K562 (cell line): Measurements from ENCODE around the gene SART3.

Experiments used
- CTCF ChIP-seq, 3 experiments: IDR thresholded peaks in 2 of 3; conservative IDR thresholded peaks in 1 of 3; 2 replicates each; pipeline ENCODE4 v1.5.1; 2011 to 2012; ENCODE audit warnings: low read length in 3 of 3, mild to moderate bottlenecking in 3 of 3, control low read depth in 2 of 3, improper control_type of control experiment in 1 of 3, inconsistent platforms in 1 of 3, low read depth in 1 of 3, mixed read lengths in 1 of 3, moderate library complexity in 1 of 3; ENCODE audit not compliant: insufficient read depth in 2 of 3
- FOXA1 ChIP-seq: fragments of 450-650 bp; IDR thresholded peaks from 2 replicates; pipeline ENCODE4 v1.6.1; 2016; ENCODE audit warnings: mild to moderate bottlenecking, borderline replicate concordance
- HDAC1 ChIP-seq, 2 experiments: fragments of 450-650 bp; IDR thresholded peaks; 2 replicates each; pipeline ENCODE4 v1.6.1; 2016 to 2017; ENCODE audit warnings: inconsistent platforms in 1 of 2, mild to moderate bottlenecking in 1 of 2, moderate library complexity in 1 of 2
- HEY1 ChIP-seq: fragments of 250-450 bp; sonication (Bioruptor Pico); IDR thresholded peaks from 2 replicates; pipeline ENCODE4 v1.5.0; 2020; ENCODE audit warnings: mild to moderate bottlenecking, moderate library complexity, borderline replicate concordance
- KLF16 ChIP-seq: IDR thresholded peaks from 2 replicates; pipeline ENCODE4 v1.6.1; 2016; ENCODE audit warnings: antibody characterized with exemption
- MYC ChIP-seq, 2 experiments: fragments of 250-450 bp in 1 of 2; sonication (Bioruptor Pico) in 1 of 2; IDR thresholded peaks; 2 replicates each; pipeline versions ENCODE4 v1.5.1 to v1.6.1; 2012 to 2021; ENCODE audit warnings: low read depth in 2 of 2, borderline replicate concordance in 1 of 2, improper control_type of control experiment in 1 of 2, low read length in 1 of 2, mild to moderate bottlenecking in 1 of 2, moderate library complexity in 1 of 2
- NFE2 ChIP-seq: IDR thresholded peaks from 2 replicates; pipeline ENCODE4 v1.6.1; 2014; ENCODE audit warnings: antibody characterized with exemption, low read depth
- POLR2A ChIP-seq: fragments of 450-650 bp; conservative IDR thresholded peaks from 2 replicates; pipeline ENCODE4 v1.6.1; 2016
- POLR2AphosphoS2 ChIP-seq: IDR thresholded peaks from 2 replicates; pipeline ENCODE4 v1.6.1; 2012; ENCODE audit warnings: low read length, improper control_type of control experiment
- TOE1 ChIP-seq, 2 experiments: fragments of 450-650 bp in 1 of 2; sonication (generic) in 1 of 2; formaldehyde crosslinking in 1 of 2; IDR thresholded peaks; 2 replicates each; pipeline versions ENCODE4 v1.7.1 to v1.8.0; 2016 to 2022; ENCODE audit warnings: borderline replicate concordance in 2 of 2, mild to moderate bottlenecking in 2 of 2, antibody characterized with exemption in 1 of 2, inconsistent platforms in 1 of 2, low read depth in 1 of 2, missing genetic modification reagents in 1 of 2, moderate library complexity in 1 of 2

- TF ChIP-seq KLF16 (no peak), POLR2AphosphoS2 (no peak), POLR2A (no peak), HDAC1 (IDR thresholded peaks at IDR 0.05) (no peak), MYC (IDR thresholded peaks at IDR 0.05; ENCODE audit: low read depth, low read length) (no peak), MYC (CRISPR knock-in tag; IDR thresholded peaks at IDR 0.05; ENCODE audit: borderline replicate concordance, low read depth) (no peak), CTCF (IDR thresholded peaks at IDR 0.05 in 2 of 3, conservative IDR thresholded peaks at IDR 0.05 in 1 of 3; ENCODE audit: insufficient read depth in 2 of 3, low read depth in 1 of 3, low read length in 3 of 3) (no peak), NFE2 (no peak), HEY1 (CRISPR knock-in tag) (no peak), FOXA1 (no peak), TOE1 (IDR thresholded peaks at IDR 0.05; ENCODE audit: borderline replicate concordance) (no peak), TOE1 (CRISPR knock-in tag; IDR thresholded peaks at IDR 0.05; ENCODE audit: borderline replicate concordance, low read depth) (no peak)
These were observed 85.6 kb downstream of the SART3 start for GRCh38 chr12:108475396-108475795.
